ENCODE measurements around the gene CAMSAP1. TPM values are rescaled to one million over a fixed set of nuclear protein-coding genes. Genes with fewer than 3 reads are reported as not detected.
A peak's percentile ranks its signal among the peaks of the same experiment; 100 is the strongest.

CAMSAP1 gene
- total RNA-seq, 4 donors from 2014 or later, result 31.2 to 85.3 (median 51.6) TPM

- Histone ChIP-seq H3K27me3 (no peaks in the 10 kb centered on the region), H3K9me3 (no peaks in the 10 kb centered on the region), H3K4me3 (no peak overlapping the region), H3K36me3 (peaks cover 0 to 16% (median 0%) of the 10 kb centered on the region in 3 donors), H3K27ac (peak overlapping the region in 1 of 4 donors; percentile 4), H3K4me1 (peaks cover 45 to 95% (median 54%) of the 10 kb centered on the region in 3 donors)
- DNase-seq, result no peak
- TF ChIP-seq POLR2A (IDR thresholded peaks at IDR 0.05) (no peak), CTCF (IDR thresholded peaks at IDR 0.05) (no peak)
- WGBS, 2 donors, result 80 to 82% methylated on average over 21 of the region's 21 CpGs
- intact Hi-C loops (cut with DNase I), result no loop called here
These were observed 21.0 kb downstream of the CAMSAP1 start for GRCh38 chr9:135886147-135886981.

DNA sequence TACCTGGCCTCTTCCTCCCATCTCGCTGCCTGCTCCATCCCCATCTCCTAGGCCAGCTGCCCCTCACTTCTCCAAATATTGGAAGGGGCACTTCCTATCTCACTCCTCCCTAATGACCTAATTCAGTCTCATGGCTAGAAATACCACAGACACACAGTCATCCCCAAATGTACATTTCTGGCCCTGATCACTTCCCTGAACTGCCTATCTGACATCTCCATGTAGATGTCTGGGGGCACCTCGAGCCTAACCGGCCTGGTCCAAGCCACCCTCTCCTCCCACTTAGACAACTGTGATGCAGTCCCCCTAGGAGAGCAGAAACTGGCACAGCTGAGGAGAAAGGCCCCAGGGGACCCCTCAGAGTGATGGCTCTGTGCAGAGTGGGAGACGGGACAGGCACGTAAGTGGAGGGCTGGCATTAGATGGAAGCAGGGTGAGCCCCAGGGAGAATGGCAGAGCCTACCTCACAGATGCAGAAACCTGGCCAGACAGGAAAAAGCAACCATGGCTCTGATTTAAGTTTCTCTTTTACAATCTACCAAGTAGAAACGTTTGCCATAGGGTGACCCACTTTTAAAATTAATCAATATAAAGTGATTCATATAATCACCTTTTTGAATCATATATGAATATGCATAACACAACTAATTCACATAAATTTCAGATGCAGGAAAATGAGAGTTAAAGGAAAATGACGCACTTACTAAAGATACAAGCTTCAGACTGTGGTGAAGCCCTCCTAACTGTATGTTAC is 22.1 kb downstream of the CAMSAP1 start:
- intact Hi-C loops (cut with DNase I), result no loop called here
- no peak overlapping the region for H3K4me3 ChIP-seq
- H3K27ac ChIP-seq, result no peak overlapping the region
- peaks cover 0 to 26% (median 0%) of the 10 kb centered on the region in 3 donors for H3K36me3 ChIP-seq
- no peaks in the 10 kb centered on the region for H3K27me3 ChIP-seq
- 68% methylated on average over 5 of the region's 7 CpGs for WGBS, 2 donors
- no peak for DNase-seq
- TF ChIP-seq CTCF (IDR thresholded peaks at IDR 0.05) (no peak), POLR2A (IDR thresholded peaks at IDR 0.05) (no peak)
- H3K4me1 ChIP-seq, result peaks cover 34 to 84% (median 43%) of the 10 kb centered on the region in 3 donors
- no peaks in the 10 kb centered on the region for H3K9me3 ChIP-seq

DNA sequence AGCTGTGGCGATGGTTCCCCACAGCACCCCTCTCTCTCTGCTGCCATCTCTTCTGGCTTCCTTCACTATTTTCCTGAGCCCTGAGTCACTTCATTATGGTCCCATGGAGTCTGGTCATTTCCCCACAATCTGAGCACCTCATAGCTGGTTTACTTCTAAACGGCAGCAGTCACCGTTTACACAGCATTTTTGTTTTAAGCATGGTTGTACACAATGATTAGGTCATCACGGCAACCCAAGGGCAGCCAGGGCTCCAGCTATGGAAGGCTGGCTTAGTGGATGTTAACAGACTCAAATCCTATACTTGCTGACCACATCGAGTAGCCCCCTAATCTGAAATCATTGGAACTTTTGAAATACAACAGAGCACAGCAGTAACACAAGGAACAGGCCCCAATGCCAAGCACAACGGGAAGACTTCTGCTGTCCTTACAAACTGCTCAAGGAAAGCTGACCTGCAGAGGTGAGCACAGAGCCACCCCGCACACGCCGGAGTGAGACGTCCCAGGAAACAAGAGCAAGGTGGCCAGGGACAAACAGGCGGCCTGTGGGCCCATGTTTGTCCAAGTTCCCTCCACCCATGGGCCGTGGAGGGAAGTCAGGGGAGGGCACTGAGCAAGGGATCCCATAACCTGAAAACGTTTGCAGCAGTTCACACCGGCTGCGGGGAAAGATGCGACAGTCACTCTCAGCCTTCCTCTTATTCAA is 22.9 kb downstream of the CAMSAP1 start:
- Histone ChIP-seq H3K4me3 (no peak overlapping the region), H3K27ac (no peak overlapping the region), H3K9me3 (no peaks in the 10 kb centered on the region), H3K27me3 (no peaks in the 10 kb centered on the region), H3K4me1 (peaks cover 27 to 76% (median 35%) of the 10 kb centered on the region in 3 donors), H3K36me3 (peaks cover 0 to 34% (median 0%) of the 10 kb centered on the region in 3 donors)
- intact Hi-C loops (cut with DNase I), result no loop called here
- WGBS, 2 donors, result 80 to 90% methylated on average over 15 to 16 of the region's 16 CpGs
- DNase-seq, result no peak
- no peak for TF ChIP-seq POLR2A (IDR thresholded peaks at IDR 0.05)
- no peak for TF ChIP-seq CTCF (IDR thresholded peaks at IDR 0.05)

GRCh38 chr9:135883410-135884089 is 23.8 kb downstream of the CAMSAP1 start:
- H3K27me3 ChIP-seq, result no peaks in the 10 kb centered on the region
- H3K4me3 ChIP-seq, result no peak overlapping the region
- WGBS, 2 donors, result 86 to 88% methylated on average over 5 to 11 of the region's 15 CpGs
- TF ChIP-seq CTCF (IDR thresholded peaks at IDR 0.05), result no peak
- no peak for TF ChIP-seq POLR2A (IDR thresholded peaks at IDR 0.05)
- no peak overlapping the region for H3K27ac ChIP-seq
- DNase-seq, result no peak
- H3K36me3 ChIP-seq, result peaks cover 0 to 38% (median 0%) of the 10 kb centered on the region in 3 donors
- intact Hi-C loops (cut with DNase I), result no loop called here
- H3K9me3 ChIP-seq, result no peaks in the 10 kb centered on the region
- H3K4me1 ChIP-seq, result peaks cover 18 to 67% (median 29%) of the 10 kb centered on the region in 3 donors

Data from esophagus squamous epithelium (tissue), 5 donors.